ENCODE results near the gene ATG4C.

ATG4C gene

GRCh38 chr1:62844030-62844429, 60.1 kb downstream of the ATG4C start:
- DNase-seq: no peak

GRCh38 chr1:62849031-62849430, 65.1 kb downstream of the ATG4C start:
- DNase-seq: no peak

DNA sequence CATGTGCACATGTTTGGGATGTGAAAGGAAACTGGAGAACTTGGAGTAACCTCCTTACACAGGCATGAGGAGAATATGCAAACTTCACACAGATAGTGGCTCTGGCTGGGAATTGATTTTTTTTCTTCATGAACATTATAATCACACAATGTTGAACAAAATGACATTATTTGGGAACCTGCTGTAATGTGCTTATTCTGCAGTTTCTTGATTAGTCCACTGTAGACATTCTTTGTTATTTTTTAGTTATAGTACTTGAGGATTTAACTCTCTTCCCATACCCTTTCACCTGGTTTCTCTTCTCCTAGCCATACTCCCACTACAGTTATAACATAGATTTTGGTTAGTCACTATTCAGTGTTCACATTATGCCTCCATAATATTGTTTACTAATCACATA, 68.3 kb downstream of the ATG4C start:
- DNase-seq: no peak

DNA sequence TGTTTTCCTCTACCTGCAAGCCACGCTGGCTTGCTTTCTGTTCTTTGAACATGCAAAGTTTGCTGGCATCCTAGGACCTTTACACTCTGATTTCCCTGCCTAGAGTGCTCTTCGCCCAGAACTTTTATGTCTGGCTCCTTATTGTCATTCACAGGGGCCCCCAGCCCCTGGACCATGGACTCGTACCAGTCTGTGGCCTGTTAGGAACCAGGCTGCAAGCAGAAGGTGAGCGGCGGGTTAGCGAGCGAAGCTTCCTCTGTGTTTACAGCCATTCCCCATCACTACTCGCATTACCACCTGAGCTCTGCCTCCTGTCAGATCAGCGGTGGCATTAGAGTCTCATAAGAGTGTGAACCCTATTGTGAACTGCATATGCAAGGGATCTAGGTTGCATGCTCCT, 73.0 kb downstream of the ATG4C start:
- DNase-seq: no peak

- no peak for DNase-seq
These were observed 85.4 kb downstream of the ATG4C start for GRCh38 chr1:62869217-62869754.

GRCh38 chr1:62870148-62870547, 86.2 kb downstream of the ATG4C start:
- no peak for DNase-seq

DNA sequence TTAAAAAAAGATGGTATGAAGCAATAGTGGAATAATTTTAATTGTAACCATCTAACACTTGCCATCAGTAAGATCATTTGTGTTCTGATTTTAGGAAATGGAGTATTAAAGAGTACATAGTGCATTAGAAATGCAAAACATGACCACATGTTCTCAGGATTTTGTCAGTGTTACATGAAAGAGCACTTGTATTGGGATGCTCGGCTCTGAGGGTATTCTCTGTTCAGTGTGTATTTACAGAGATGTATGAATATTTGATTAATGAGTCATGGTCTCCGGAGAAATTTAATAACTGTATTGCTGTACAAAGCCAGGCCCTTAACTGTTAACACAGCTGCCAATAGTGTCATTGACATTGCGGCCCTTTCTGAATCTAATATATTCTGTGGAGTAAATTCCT, 91.7 kb downstream of the ATG4C start:
- DNase-seq: no peak

DNA sequence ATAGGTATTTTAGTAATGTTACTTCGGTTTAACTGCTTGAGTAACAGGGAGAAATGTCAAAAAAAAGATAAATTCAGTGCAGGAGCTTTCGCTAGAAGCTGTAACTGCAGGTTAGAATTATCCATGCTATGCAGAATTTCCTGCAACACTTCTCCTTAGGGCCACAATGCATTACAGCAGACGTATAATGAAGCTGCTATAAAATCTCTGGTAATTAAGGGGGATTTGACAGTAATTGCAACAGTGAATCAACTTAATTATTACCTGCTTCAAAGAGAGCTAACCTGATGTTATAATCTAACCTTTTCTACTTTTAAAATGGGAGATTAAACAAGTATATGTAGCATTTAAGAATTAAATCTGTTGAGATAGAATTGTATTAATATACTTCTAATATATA, 92.6 kb downstream of the ATG4C start:
- DNase-seq: no peak

DNA sequence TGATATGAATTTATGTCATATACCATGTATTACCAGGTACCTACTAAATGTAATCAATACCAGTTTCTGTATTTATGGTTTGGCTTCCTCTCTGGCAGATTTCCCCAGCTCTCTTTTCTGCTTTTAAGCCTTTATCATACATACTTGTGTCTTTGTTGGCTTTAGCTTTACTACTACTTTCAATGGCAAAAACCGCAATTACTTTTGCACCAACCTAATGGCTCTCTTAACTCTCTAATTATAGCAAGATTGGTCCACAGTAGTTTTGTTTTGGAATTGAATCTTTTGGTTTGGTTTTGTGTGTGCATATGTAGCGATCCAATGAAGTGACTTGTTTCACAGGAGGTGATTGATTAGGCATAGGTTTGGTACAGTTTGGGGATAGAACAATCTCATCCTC, 93.6 kb downstream of the ATG4C start:
- DNase-seq: no peak

- no peak for DNase-seq
These were observed 96.0 kb downstream of the ATG4C start for GRCh38 chr1:62879962-62880361.

GRCh38 chr1:62882201-62883104, 98.5 kb downstream of the ATG4C start:
- no peak for DNase-seq

DNA sequence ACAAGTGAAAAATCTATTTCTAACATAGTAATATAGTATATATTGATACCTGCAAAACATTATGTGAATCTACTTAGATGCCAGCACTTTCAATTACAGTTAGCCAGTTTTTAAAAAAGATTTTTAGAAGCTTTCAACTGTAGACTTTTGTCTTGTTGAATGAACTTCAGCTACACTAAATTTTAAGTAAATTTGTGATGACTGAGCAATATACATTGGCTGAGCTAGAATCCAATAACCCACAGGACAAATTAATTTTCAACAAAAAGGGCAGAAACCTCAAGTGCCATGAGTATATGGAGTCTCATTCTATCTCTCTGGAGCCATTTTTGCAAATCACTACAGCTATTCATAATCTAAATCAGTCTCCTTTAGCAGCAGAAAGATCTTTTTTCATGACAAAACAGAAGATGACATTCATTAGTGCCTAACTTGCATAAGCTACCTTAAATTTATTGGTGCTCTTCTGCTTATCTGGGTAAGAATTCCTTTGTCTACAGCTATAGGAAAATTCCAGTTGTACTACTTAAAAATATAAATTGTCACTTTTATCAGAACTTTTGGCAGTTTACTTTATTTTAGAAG, 100.3 kb downstream of the ATG4C start:
- no peak for DNase-seq

GRCh38 chr1:62887799-62888507, 104.0 kb downstream of the ATG4C start:
- no peak for DNase-seq

- DNase-seq: no peak
These were observed 108.1 kb downstream of the ATG4C start for GRCh38 chr1:62891956-62892562.

DNA sequence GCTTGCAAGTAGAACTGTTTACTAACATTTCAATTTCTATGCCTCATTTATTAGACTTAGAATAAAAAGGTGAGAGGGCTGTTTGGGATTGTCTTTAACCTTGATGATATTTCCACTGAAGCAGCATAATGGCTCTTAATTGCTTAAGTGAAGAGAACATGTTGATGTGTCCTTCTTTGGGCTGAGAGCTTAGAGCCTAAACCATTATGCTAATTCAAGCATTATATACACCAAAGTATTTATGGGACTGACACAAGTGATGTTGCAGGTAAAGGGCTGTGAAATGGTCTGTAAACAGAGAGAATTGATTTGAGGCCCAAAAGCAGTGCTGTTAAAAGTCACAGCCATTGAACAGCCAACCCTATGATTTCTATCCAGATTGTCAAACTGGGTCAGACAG, 113.9 kb downstream of the ATG4C start:
- no peak for DNase-seq

DNA sequence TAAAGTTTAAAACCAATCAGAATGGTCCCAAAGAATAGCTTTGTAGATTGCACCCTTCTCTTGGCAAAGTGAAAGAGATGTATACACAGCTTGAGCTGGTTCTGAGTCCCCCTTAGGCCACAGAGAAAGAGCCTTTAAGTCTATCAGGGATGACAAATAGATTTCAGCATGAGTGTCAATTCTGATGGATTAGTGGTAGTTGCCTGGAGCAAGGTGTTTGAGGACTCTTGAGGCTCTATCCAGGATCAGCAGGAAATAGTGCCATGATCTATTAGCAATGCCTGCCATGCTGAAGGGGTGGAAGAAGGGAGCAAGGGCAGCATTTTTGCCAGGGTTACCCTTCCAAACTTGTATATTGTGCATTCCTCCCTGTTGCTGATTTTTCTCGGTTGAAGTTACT, 116.6 kb downstream of the ATG4C start:
- DNase-seq: no peak

DNA sequence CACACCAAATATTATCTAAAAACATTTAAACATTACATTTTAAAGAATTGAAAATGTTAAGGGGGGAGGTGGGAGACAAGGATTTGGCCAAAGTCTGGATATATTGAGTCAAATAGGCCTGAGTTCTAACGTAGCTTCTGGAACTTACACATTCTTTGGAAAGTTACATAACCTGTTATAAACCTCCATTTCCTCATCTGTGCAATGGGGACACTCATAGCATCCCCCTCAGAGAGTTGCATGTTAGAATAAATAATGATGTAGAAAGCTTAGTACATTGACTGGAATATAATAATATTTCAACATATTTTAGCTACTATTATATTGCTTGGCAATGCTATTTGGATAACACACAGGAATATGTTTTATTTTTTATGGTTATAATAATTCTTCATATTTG, 117.7 kb downstream of the ATG4C start:
- DNase-seq: no peak

DNA sequence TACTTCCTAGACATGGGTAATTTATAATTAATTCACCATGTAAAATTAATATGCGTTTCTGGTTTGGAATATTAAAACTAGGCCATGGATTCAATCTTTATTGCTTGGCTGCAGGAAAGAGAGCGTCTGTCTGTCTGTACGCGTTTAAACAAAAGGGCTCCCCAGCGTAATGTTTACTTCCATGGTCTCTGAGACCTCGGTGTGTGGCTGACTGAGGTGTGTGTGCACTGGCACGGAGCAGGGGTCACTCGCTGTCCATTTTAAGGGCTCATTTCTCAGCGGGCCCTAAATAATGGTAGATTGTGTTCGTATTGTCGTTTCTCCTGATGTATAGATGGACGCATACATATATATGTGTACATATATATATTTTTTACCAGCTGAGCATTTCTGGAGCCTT, 119.6 kb downstream of the ATG4C start:
- DNase-seq: no peak

DNA sequence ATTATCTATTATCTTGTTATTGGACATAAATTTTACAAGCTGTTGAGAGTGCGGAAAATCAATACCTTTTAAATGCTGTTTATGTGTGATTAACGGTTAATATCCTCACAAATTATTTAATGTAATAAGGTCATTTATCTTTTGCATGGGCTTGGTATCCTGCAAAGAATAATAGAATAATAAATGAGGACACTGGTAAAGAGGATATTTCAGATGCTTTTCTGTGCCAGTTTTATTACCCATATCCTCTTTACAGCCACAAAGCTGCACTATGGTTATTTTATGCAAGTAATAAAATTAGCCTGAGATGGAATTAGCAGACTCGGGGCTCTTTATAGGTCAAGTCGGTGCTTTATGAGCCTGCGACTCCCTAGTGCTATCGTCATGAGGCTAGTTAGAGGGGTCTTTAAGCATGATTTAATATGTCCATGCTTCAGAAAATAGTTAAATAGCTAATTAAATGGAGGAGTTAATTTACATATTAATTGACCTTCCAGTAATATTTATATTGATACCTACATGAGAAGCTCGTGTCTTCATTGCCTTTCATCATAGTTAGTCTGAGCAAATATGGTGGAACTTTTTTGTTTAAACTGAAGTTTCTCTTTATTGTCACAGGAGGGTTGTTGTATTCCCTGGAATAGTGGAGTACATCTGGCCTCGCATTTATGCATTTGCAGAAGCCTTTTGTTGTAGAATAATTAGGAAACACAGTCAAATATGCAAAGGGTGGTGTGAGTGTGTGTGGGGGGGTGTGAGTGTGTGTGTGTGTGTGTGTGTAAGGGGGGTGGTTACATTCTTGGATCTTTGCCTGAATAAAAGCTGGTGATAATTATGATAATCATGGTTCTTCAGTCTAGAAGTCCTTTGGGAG, 120.3 kb downstream of the ATG4C start:
- no peak for DNase-seq

GRCh38 chr1:62904856-62905225, 120.9 kb downstream of the ATG4C start:
- no peak for DNase-seq

- DNase-seq: no peak
These were observed 121.4 kb downstream of the ATG4C start for GRCh38 chr1:62905309-62905708.

GRCh38 chr1:62905872-62906271, 121.9 kb downstream of the ATG4C start:
- no peak for DNase-seq
